ENCODE measurements around the gene NEURL4. TPM values are rescaled to one million over a fixed set of nuclear protein-coding genes. Genes with fewer than 3 reads are reported as not detected.
"Not testable (repeated sequence)": the region's sequence is repeated elsewhere in the genome, so short reads cannot be mapped to it uniquely, and the experiment has no call there.

Gene NEURL4
- polyA plus RNA-seq, 4 donors: 25.4 to 39.7 (median 31.4) TPM

DNA sequence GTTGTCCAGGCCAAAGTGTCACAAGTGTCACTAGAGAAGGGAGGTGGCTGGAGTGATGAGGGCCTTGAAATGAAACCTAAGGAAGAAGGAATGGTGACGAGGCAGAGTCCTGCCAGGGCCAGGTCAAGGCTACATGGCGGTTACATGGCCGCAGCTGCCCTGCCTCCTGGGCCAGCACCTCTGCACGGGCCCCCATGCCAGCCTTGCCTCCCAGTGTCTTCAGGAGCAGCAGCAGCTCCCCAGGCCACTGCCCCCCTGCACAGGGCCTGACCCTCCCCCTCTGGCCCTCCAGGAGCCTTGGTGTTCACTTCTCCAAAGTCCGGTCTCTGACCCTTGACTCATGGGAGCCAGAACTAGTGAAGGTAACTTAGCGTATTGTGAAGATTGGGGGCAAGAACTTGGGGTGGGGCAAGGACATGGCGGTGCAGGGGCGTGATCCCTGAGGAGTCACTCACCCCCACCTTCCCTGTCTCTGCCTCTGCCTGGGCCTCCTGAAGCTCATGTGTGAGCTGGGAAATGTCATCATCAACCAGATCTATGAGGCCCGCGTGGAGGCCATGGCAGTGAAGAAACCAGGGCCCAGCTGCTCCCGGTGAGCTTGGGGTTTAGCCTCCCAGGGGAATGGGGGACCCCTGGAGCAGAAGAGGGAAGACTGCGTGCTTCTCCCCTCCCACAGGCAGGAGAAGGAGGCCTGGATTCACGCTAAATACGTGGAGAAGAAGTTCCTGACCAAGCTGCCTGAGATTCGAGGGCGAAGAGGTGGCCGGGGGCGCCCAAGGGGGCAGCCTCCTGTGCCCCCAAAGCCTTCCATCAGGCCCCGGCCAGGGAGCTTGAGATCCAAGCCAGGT is 18.7 kb upstream of the NEURL4 start:
- no peak for DNase-seq (ENCODE audit: low read depth in 4 of 4, low spot score in 2 of 4)

- DNase-seq (ENCODE audit: low read depth in 4 of 4, low spot score in 2 of 4): no peak
Measured at GRCh38 chr17:7346761-7347614, 17.9 kb upstream of the NEURL4 start.

- no peak for DNase-seq (ENCODE audit: low read depth in 4 of 4, low spot score in 2 of 4)
Measured at GRCh38 chr17:7343250-7343649, 14.1 kb upstream of the NEURL4 start.

- no peak for DNase-seq (ENCODE audit: low read depth in 4 of 4, low spot score in 2 of 4)
Measured at GRCh38 chr17:7341842-7342241, 12.7 kb upstream of the NEURL4 start.

- DNase-seq (ENCODE audit: low read depth in 4 of 4, low spot score in 2 of 4): no peak
Measured at GRCh38 chr17:7340179-7340578, 11.0 kb upstream of the NEURL4 start.

- DNase-seq (ENCODE audit: low read depth in 4 of 4, low spot score in 2 of 4): not testable (repeated sequence)
Measured at GRCh38 chr17:7337600-7337999, 8.5 kb upstream of the NEURL4 start.

DNA sequence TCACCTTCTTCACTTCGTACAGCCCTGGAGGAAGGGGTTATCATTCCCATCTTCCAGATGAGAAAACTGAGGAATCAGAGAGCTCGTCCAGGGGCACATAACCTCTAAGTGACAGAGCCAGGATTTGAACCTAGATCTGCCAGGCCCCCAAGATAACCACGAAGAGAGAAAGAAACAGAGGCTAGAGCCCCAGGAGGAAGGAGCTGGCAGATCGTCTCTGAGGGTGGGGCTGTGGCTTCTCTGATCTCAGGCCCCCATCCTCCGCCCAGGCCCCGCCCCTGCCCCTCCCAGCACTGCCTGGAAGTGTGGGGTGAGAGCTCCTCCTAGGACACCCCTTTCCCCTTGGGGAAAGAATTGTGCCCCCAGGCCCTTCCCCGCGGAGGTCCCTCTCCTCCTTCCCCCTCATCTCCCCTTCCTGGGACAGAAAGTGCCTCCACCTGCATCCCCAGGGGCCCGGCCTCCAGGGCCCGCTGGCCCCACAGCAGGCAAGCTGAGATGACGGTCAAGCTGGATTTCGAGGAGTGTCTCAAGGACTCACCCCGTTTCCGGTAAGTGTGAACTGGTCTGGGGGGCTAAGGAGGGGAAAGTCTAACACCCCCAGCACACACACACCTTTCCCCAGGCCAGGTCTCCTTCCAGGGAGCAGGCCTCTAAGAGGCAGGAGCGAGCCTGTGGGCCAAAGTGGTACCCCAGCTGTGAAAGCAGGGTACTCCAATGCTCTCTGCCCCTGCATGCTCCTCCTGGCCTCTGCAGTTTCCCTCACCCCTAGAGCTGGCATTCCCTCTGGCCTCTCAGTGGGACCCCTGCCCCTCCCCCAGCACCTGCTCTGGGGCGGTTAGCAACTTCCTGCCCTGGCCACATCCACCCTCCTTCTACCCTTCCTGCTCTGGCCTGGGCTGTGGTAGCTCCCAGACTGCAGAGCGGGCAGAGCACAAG is 7.4 kb upstream of the NEURL4 start, which contains the start of gene ACAP1:
ACAP1 (plus strand) TSS at position 290 of the 936 bp plus-strand sequence; CDS start at position 496, 206 bp downstream.
- DNase-seq (ENCODE audit: low read depth in 4 of 4, low spot score in 2 of 4): no peak

DNA sequence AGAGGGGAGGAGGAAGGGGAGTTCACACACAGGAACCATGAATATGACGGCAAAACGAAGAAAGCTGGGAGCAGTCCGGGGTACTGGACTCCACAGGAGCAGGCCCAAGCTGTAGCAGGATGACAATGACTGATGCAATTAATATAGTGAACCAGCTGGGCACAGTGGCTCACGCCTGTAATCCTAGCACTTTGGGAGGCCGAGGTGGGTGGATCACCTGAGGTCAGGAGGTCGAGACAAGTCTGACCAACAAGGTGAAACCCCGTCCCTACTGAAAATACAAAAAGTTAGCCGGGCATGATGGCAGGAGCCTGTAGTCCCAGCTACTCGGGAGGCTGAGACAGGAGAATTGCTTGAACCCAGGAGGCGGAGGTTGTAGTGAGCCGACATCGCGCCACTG is 6.6 kb upstream of the NEURL4 start:
- DNase-seq (ENCODE audit: low read depth in 4 of 4, low spot score in 2 of 4): not testable (repeated sequence)

GRCh38 chr17:7334938-7335538 is 5.9 kb upstream of the NEURL4 start:
- no peak for DNase-seq (ENCODE audit: low read depth in 4 of 4, low spot score in 2 of 4)

GRCh38 chr17:7332600-7333069 is 3.5 kb upstream of the NEURL4 start:
- DNase-seq (ENCODE audit: low read depth in 4 of 4, low spot score in 2 of 4): not testable (repeated sequence)

- DNase-seq (ENCODE audit: low read depth in 4 of 4, low spot score in 2 of 4): no peak
Measured at GRCh38 chr17:7332111-7332510, 3.0 kb upstream of the NEURL4 start.

DNA sequence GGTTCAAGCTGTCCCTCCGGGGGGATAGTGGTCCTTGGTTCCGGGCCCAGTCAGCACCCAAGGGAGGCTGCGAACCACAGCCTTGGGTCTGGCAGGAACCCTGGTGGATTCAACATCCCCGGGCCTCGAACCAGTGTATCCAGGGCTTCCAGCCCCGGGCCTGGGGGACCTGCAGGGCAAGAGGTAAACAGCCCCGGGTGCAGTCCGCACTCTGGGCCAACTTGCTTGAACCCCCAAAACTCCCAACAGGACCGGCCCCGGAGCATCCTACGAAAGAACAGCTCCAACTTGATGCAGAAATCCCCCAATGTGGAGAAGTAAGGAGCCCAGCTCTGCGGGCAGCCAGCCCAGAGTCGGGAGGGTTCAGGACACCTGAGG is 1.5 kb upstream of the NEURL4 start:
- DNase-seq (ENCODE audit: low read depth in 4 of 4, low spot score in 2 of 4): no peak

DNA sequence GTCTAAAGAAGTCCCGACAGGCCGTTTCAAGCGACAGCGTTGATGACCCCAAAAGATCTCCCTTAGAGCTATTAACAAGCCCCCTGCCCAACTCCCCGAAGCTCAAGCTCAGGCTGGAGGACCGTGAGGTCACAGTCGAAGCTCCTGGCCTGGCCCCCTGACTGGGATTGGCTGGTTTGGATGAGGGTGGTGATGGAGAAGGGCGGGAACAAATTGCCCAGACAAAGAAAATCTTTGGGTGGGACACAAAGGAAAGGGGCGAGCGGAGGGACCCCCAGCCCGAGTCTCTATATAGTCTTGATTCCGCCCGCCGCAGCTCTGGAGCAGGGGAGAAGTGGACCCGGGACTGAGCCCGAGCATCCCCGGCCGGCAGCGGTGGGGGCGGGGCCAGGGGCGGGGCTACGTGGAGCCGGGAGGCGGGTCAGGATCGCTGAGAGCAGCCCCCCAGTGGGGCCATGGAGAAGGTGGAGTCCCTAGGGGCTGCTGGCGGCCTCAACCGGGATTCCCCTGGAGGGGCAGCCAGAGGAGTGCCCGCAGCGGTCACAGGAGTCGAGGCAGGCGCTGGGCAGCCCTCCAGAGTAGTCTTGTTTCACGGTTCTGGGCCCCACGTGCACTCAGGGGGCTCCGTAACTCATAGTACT is 982 bp upstream of the NEURL4 start:
- peak in 2 of 4 donors; percentile 74 to 93 for DNase-seq (ENCODE audit: low read depth in 4 of 4, low spot score in 2 of 4)

DNA sequence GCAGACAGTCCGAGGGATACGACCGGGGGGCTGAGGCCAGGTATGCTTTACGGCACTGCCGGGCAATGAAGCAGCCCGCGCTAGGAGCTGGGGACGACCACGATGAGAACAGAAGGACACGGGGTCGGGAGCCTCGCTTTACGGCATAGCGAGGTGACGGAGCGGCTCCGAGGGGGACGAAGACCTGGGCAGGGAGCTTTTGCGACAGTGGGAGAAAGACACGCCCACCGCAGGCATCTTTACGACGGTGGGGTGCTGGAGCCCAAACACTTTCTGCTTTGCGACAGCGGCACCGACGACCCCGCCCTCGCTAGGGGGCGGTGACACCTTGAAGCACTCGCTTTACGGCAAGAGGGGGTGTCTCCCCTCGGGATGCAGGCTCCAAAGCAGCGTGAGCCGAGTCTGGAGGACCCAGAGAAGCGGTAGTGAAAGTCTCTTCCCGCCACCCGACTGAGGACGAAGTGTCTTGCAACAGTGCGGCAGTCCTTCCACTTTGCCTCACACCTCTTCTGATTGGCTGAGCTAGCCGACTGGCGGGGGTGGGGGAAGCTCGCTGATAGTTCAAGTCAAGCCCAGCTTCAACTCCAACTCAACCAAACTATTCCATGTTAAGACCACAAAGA is 350 bp upstream of the NEURL4 start:
- DNase-seq (ENCODE audit: low read depth in 4 of 4, low spot score in 2 of 4): peak; percentile 96 to 99 (median 99)

DNA sequence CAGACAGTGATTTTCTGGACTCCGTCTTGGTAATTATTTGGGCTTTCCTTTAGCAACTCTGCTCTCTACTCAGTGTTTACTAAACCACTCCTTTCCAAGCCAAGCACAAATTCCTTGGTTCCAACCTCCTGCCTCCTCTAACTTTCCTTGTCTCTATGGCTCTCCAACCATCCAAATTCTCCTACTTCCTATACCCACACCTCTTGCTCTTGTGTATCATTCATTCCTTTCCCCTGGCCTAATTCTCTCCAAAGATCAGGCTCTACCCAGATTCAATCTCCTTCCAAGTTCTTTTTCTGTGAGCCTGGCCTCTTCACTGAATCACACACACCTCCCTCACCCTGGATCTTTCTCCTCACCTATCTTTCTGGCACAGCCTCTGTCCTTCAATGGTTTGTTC is 1.1 kb downstream of the NEURL4 start:
- no peak for DNase-seq (ENCODE audit: low read depth in 4 of 4, low spot score in 2 of 4)

DNA sequence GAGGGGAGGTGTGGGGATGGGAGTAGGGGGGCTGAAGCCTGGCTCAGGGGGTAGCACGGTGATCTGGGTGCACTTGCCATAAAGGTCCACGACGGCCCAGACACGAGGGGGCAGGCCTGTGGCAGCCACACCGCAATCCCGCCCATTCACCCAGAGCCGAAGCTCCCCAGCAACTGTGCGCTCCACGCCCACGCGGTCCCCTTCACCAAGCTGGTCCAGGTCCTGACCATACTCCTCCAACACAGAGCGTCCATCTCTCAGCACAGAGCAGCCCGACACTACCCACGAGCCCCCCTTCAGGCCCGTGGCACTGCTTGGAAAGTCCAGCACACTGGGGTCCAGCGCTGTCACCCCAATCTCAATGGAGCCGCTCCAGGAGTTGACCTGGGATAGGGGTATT is 1.6 kb downstream of the NEURL4 start:
- DNase-seq (ENCODE audit: low read depth in 4 of 4, low spot score in 2 of 4): no peak

DNA sequence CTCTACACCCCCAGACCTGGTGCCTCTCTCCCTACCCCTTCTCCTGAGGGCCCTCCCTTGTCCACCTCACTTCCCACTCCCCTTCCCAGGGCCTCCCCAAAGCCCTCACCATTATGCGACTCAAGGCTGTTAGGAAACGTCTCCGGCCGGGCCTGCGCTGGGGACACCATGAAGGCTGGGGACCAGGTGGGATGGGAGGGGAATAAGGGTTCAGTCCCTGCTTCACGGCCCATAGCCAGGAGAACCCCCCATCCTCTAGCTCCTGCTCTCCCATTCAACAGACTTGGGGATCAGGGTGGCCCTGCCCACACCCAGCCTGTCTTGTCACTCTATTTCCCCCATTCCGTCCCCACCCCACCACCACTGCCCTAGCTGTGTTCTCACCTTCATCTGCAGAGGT is 2.1 kb downstream of the NEURL4 start:
- no peak for DNase-seq (ENCODE audit: low read depth in 4 of 4, low spot score in 2 of 4)

DNA sequence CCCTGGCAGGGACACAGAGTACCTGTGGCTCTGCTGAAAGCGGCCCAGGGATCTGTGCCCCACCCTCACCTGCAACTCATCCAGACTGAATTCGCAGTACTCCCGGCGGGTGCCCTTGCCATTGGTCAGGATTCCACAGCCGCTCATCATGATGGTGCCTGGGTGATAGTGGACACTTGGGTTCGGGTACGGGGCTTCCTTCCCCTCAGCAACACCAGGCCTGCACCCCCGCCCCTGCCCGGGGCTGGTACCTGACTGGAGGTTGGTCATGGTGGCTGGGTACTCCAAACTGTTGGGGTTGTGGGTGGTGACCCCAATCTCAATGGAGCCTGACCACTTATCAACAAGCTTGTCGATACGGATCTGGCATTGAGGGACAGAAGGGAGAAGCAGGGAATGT is 2.9 kb downstream of the NEURL4 start:
- no peak for DNase-seq (ENCODE audit: low read depth in 4 of 4, low spot score in 2 of 4)

- no peak for DNase-seq (ENCODE audit: low read depth in 4 of 4, low spot score in 2 of 4)
Measured at GRCh38 chr17:7325031-7325528, 4.1 kb downstream of the NEURL4 start.
